ENCODE measurements around the gene ARID1B.

The ARID1B gene

DNA sequence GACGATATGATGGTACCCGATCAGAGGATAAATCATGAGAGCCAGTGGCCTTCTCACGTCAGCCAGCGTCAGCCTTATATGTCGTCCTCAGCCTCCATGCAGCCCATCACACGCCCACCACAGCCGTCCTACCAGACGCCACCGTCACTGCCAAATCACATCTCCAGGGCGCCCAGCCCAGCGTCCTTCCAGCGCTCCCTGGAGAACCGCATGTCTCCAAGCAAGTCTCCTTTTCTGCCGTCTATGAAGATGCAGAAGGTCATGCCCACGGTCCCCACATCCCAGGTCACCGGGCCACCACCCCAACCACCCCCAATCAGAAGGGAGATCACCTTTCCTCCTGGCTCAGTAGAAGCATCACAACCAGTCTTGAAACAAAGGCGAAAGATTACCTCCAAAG lies 423.9 kb downstream of the ARID1B start:
- DNase-seq, result no peak

DNA sequence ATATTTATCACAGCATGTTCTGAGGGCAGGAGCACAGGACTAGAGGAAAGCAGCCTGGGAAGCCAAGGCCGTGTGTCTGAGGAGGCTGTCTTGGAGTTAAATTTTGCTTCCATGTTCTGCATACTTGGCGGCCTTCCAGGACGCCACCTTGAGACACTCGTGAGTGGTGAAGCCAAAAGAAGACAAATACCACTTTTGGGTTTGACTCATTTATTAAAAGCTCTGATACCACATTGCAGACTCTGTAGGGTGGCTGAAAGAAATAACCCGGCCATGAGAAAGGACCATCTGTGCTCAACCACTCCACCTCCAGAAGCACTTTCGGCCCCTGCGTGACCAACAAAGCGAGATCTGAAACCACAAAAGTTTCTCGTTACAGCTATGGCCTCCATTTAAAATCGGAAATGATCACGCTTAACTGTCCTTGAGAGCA lies 426.1 kb downstream of the ARID1B start:
- DNase-seq, result no peak

DNA sequence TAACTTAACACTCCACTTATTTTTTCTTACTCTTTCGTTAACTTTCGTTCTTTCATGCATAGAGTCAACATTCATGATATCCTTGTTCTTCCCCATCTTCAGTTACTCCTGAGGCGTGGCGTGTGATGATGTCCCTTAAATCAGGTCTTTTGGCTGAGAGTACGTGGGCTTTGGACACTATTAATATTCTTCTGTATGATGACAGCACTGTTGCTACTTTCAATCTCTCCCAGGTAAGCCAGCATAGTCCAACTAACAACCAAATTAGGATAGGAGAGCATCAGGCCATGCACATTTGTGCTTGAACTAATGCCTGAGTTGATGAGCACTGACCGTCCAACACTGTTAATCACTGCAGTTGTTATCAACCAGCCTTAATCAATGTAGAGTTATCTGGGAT lies 426.6 kb downstream of the ARID1B start:
- no peak for DNase-seq

DNA sequence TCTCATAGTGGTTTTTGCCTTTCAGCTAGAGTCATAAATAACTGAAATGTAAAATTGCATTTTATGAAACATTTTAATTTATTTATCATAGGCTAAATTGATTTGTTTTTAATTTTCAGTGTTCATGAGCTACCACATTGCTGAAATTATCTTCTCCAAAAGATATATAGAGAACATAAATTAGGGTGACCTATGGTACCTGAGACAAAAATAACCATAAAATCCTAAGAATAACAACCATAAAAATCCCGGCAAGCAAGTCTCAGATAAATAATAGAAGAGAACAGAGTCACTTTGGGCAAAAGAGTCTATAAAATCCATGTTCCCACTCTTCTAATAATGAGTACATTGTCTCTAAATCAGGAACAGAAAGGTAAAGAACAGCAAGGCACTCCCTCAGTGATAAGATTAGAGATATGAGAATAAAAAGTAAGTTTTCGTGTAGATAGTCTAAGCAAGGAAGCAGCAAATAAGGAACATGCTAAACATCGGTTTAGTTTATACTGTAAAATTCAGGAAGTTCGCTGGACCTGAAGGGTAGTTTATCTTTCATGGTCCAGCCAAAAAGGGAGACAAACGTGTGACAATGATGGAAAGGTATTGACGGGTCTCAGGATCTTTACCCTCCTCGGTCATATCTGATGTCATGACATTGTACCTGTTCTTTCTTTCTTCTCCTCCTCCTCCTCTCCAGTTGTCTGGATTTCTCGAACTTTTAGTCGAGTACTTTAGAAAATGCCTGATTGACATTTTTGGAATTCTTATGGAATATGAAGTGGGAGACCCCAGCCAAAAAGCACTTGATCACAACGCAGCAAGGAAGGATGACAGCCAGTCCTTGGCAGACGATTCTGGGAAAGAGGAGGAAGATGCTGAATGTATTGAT lies 428.5 kb downstream of the ARID1B start:
- DNase-seq, result no peak

DNA sequence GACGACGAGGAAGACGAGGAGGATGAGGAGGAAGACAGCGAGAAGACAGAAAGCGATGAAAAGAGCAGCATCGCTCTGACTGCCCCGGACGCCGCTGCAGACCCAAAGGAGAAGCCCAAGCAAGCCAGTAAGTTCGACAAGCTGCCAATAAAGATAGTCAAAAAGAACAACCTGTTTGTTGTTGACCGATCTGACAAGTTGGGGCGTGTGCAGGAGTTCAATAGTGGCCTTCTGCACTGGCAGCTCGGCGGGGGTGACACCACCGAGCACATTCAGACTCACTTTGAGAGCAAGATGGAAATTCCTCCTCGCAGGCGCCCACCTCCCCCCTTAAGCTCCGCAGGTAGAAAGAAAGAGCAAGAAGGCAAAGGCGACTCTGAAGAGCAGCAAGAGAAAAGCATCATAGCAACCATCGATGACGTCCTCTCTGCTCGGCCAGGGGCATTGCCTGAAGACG lies 429.2 kb downstream of the ARID1B start:
- no peak for DNase-seq

DNA sequence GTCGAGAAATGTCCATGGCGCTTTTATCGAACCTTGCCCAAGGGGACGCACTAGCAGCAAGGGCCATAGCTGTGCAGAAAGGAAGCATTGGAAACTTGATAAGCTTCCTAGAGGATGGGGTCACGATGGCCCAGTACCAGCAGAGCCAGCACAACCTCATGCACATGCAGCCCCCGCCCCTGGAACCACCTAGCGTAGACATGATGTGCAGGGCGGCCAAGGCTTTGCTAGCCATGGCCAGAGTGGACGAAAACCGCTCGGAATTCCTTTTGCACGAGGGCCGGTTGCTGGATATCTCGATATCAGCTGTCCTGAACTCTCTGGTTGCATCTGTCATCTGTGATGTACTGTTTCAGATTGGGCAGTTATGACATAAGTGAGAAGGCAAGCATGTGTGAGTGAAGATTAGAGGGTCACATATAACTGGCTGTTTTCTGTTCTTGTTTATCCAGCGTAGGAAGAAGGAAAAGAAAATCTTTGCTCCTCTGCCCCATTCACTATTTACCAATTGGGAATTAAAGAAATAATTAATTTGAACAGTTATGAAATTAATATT lies 430.4 kb downstream of the ARID1B start:
- DNase-seq, result no peak

DNA sequence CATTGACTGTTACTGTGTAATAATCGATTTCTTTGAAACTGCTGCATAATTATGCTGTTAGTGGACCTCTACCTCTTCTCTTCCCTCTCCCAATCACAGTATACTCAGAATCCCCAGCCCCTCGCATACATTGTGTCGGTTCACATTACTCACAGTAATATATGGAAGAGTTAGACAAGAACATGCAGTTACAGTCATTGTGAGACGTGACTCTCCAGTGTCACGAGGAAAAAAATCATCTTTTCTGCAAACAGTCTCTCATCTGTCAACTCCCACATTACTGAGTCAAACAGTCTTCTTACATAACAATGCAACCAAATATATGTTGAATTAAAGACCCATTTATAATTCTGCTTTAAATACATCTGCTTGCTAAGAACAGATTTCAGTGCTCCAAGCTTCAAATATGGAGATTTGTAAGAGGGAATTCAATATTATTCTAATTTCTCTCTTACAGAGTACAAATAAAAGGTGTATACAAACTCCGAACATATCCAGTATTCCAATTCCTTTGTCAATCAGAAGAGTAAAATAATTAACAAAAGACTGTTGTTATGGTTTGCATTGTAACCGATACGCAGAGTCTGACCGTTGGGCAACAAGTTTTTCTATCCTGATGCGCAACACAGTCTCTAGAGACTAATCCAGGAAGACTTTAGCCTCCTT lies 432.8 kb downstream of the ARID1B start:
- DNase-seq, result no peak

DNA sequence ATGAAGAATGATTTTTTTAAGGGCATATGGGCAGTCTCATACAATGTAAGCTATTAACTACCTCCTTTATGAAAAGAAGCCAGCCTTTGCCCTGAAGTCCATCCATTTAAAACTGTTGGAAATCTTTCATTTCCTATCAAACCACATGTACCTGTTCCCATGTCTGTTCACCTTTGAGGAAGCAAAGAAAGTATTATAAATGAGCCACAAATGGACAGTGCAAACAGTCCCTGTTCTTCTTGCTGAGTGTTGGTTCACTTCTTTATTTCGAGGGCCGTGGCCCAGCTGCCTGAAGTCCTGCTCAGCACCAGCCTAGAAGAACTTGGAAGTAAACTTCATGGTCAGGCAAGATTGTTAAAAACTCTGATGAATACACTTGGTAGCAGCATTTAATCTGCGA lies 433.8 kb downstream of the ARID1B start:
- DNase-seq, result no peak

DNA sequence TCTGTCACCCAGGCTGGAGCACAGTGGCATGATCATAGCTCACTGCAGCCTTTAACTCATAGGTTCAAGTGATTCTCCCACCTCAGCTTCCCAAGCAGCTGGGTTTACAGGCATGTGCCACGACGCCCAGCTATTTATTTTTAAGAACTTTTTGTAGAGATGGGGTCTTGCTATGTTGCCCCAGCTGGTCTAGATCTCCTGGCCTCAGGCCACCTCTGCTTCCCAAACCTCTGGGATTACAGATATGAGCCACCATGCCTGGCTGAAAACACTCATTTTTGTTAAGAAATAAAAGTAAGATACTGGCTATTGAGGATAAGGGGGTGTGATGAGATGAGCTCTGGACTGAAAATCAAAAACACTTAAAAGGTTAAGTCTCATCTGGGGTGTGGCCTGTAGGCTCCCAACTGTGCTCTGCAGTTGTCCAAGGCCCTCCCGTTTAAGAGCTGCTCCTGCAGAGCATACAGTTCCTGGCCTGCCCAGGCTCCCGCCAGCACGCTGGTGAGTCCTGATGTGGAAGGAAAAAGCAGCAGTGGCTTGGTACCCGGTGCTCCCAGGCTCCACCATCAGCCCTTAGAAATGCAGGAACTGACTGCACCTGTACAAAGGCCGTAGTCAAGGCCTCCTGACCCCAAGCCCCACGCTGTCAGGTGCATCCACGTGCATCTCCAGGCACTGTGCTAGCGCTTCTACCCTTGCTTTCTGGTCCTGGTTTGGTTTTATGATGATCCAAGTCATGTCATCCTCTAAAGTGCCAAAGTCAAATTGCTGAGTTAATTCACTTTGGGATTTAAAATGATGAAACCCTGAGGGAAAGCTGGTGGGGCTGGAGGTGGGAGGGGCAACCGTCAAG lies 434.7 kb downstream of the ARID1B start:
- no peak for DNase-seq

DNA sequence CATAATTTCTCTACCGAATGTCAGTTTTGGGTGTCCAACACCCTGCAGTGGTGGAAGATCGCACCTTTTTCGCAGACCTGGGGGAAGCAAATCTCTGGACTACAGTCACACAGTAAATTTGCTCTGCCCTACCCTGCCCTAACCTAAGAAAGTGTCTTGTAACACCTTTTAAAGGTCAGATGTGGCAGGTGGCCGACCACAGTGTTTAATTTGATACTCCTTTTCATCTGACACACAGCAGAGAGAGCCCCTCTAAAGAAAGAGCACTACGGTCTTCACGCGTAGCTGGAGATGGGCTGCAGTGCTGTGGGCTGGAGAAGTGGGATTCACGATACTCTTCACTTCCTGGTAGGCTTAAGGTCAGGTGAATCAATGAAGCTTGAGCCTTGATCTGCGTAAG lies 436.2 kb downstream of the ARID1B start:
- no peak for DNase-seq

DNA sequence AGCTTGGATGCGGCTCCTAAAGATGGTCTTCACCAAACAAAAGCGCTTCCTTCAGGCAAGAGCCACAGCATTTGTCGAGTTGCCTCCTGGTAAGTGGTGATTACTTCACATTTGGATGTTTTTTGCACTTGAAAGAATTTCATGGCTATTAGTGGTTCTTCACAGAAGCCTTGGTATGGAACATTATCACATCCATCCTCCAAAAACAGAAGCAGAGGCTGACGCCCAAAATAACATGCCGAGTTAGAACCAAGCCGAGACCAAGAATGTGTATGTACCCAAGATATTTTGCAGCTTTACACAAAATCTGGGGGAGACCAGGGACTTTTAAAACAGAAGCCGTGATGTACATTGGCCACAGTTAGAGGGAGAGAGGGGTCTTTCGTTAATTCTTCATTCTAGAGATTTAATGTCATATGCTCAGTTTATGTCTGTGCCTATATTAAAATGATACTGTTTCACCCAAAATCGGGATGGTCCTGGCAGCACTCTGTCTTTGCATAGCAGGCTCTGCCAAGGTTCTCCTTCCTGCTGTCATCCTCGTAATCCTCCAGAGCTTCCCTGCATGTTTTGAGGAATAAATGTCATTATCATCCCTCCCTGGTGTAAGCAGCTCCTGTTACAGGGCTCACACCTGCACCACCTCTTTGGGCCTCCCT lies 436.9 kb downstream of the ARID1B start:
- DNase-seq, result no peak

DNA sequence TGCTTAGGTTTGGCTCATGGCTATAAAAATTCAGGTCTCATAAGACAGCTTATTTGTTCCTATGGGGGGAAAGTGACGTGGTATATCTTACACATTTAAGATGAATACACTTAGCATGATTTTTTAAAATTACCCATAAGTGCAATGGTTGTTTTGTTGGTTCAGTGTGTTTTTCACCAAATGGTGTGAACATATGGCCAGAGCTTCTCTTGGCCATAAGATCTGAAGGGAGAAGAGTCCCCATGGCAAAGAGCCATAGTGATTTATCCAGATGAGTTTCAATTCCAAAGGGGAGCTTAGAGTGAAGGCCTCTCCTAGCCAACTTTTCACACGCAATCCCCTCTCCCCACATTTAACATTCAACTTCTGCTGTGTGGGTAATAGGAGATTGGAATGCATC lies 438.5 kb downstream of the ARID1B start:
- no peak for DNase-seq

DNA sequence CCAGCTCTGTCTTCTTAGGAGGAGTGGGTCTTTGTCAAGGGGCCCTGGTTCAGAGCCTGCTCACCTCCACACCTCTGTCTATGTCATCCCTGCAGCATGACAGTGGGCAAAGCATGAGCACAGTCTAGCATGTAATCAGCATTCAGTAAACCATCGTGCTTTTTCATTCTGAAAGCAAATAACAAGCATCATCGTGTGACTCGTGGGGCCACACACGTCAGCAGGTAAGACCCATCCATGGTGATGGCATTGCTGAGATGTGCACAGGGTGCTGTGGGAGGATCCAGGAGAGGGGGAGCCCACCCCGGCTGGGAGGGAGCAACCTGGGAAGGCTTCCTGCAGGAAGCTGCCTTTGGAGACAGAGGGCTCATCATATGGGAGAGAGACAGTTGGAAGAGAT lies 439.4 kb downstream of the ARID1B start:
- no peak for DNase-seq

DNA sequence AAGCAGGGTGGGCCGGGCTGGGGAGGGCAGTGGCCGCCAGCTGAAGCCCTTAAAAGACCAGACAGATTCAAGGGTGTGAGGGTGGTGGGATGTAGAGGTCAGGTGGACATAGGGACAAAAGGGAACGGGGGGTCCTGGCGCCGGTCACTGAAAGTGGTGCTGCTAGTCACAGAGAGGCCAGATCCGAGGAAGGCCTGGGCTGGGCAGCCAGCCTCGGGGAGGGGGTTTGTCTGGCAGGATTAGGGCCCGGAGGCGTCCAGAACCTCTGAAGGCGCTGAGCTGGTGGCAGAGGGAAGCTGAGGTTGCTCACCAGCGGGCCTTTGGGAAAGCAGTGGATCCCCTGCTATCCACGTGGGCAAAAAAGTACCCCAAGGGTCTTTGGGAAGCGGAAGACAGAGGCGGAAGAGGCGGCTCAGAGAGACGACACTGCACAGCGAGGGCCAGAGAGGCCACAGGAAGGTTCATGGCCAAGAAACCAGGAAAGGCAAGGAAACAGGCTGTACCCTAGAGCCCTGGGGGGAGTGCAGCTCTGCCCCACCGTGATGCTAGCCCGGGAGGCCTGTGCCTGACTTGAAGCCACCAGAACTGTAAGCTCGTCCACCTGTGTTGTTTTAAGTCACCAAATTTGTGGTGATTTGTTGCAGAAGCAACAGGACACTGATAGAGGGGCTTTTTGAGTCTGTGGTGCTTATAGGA lies 440.2 kb downstream of the ARID1B start:
- DNase-seq, result no peak

DNA sequence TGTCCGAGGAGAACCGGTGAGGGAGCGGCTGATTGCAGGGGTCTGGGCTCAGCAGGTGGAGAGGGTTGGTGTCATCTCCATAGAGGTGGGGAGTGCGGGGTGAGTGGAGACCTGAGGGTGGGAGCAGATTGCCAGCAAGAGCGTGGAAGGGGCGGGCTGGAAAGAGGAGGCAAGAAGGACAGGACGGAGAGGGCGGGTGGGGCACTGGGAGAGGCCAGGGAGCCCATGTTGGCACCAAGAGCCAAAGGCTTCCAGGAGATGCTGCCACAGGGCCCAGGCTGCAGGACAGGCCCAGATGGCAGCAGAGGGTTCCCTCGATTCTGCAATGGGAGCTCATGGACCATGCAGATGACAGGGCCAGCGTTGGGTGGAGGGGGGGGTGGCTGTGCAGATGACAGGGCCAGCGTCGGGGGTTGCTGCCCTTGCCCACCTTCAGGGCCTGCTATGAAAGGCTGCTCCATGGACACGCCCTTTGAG lies 440.8 kb downstream of the ARID1B start:
- no peak for DNase-seq

DNA sequence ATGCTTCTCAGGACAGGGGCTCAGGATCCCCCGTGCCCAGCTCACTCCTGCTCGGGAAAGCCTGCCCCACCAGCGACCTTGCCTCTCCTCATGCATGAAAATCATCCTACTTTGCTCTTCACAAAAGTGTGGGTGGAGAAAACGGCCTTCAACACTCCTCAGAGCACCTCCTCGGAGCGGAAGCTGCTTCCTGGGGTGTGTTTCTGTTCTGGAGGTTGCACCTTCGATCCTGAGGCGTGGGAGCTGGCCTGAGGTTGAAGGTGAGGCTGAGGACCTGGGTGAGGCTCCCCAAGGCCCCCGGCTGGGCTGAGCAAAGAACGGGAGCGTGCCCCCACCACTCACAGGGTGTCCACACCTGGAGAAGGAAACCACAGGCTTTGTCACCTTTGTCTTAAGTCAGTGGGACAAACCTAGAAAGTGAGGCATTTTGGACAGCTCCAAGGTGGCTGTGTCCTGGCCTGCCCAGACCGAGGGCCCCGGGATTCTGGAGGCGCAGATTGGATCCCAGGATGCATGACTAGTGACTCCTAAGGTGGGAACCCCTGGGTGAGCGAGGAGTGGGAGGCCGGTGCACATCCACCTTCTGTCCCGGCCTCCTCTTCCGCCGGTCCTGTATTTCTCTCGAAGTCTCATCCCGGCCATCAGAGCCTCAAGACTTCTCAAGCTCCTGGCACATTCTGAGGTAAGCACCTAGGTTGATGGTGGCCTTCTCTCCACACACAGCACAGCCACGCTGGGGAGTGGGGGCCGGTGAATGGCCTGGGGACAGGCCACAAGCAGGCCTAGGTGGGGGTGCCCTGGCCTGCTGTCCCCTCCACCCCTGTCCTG lies 441.4 kb downstream of the ARID1B start:
- no peak for DNase-seq

DNA sequence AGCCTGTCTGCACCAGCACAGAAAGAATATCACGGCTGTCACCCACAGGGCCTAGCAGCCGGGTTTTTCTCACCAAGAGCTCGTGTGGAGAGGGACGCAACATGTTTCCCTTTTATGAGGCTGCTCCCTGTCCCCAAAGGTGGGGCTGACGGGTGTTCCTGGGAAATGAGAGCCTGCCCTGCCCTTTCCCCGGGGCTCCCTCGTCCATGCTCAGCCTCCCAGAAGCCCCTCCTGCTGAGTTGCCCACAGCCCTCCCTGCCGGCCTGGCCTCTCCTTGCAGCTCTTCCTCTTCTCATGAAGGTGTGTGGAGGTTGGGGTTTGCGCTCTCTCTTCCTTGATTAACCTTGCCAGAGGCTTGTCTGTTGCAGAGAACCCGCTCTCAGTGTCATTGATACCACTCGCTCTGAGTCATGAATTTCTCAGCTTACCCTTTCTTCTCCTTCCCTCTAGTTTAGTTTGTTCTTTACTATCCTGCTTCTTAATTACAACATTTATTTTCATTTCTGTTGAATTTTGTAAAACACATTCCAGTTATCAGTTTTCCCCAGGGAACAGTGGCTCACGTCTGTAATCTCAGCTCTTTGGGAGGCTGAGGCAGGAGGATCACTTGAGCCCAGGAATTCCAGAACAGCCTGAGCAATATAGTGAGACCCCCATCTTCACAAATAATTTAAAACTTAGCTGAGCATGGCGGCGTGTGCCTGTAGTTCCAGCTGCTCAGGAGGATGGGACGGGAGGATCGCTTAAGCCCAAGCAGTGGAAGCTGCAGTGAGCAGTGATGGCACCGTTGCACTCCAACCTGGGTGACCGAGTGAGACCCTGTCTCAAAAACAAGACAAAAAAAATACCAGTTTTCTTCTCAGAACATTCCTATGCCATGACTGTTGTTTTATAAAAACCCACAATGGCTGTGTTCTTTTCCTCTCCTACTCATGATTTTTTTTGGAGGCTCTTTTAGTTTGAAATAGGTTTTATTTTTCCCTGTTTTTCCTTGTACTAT lies 442.3 kb downstream of the ARID1B start:
- DNase-seq, result no peak

DNA sequence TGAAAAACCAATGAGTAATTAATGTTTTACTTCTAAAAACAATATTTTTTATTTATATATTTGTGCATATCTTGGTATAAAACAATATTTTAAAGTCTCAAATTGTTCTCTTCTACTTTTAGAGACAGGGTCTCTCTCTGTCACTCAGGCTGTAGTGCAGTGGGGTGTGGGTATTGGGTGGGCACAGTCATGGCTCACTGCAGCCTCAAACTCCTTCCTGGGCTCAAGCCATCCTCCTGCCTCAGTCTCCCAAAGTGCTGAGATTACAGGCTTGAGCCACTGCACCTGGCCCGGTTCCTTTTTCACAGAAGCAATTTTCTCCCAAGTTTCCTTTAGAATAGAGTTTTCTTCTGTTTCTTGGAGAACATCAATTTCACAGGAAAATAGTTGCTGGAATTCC lies 443.3 kb downstream of the ARID1B start:
- DNase-seq, result no peak

DNA sequence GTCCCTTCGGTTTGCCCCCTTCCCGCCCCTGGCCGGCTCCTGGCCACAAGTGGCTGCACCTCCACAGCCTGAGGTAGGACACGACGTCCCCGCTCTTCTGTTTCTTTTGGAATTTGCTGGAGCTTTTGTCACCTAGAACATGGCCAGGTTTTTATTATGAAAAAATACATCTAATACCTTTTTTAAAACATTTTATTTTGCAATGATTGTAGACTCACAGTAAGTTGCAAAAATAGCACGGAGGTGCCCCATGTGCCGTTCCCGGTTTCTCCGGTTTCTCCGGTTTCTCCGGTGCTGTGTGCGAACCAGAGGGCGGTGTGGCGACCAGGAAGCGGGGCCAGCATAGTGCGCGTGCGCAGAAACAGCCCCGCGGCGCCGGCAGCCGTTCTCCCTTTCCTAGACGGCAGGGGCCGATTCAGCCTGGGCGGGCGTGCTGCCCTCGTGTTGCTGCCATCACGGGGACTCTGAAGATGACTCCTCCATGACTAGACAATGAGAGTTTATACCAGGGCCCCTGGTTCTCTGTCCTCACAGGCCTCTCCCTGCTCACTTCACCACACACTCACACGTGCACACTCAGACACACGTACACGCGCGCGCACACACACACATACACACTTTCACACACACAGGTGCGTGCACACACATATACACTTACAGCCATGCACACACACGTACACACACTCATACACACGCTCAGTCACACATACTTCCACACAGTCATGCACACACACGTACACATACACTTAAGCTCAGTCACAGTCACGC lies 444.1 kb downstream of the ARID1B start:
- peak; percentile 57 for DNase-seq
